Pancreas (tissue), 10 donors: Measurements from ENCODE around the gene OSBPL3. TPM values are rescaled to one million over a fixed set of nuclear protein-coding genes. Genes with fewer than 3 reads are reported as not detected.

Source experiments
- ATAC-seq, 4 donors: fragments of 200-7000 bp; cut with Tn5 transposase; one replicate each; pipeline versions ENCODE4 v1.8.0 to v1.9.1; 2020; ENCODE audit warnings: mild to moderate bottlenecking in 4 of 4, moderate library complexity in 4 of 4
- DNase-seq, 6 donors: peaks; one replicate each; pipeline ENCODE4 v3.0.0-alpha.2; 2020
- FAIRE-seq: peaks from 2 replicates; lab custom pipeline; 2012; peaks lifted over from hg19 to GRCh38; lab: Jason Lieb, UNC
- H3K27ac ChIP-seq, 4 donors: fragments of 200-600 bp; sonication (generic); 1 replicate in 3 of 4; 2 replicates in 1 of 4; pipeline versions ENCODE4 v1.5.0 to v1.8.0; 2020
- H3K27me3 ChIP-seq, 4 donors: fragments of 200-600 bp; one replicate each; pipeline ENCODE4 v1.8.0; 2021
- H3K36me3 ChIP-seq, 3 donors: fragments of 200-600 bp; sonication (generic) in 1 of 3; one replicate each; pipeline versions ENCODE4 v1.5.0 to v1.8.0; 2020 to 2021
- H3K4me1 ChIP-seq, 3 donors: fragments of 200-600 bp; one replicate each; pipeline ENCODE4 v1.8.0; 2021
- H3K4me3 ChIP-seq, 4 donors: fragments of 200-600 bp; sonication (generic) in 2 of 4; one replicate each; pipeline versions ENCODE4 v1.5.0 to v1.8.0; 2020 to 2021
- H3K9me3 ChIP-seq, 4 donors: fragments of 200-600 bp; one replicate each; pipeline ENCODE4 v1.8.0; 2021
- CTCF ChIP-seq, 4 donors: fragments of 200-600 bp; sonication (generic) in 3 of 4; IDR thresholded peaks; one replicate each; pipeline versions ENCODE4 v1.5.0 to v1.8.0; 2021; ENCODE audit warnings: antibody characterized with exemption in 4 of 4
- WGBS, 2 donors: extraction: QIAGEN DNeasy Blood & Tissue Kit; methylation state at CpG; one replicate each; pipeline ENCODE4 v1.1.7; 2013; 5-methylcytosine and 5-hydroxymethylcytosine counted together
- intact Hi-C, 3 donors: fragments of 100-400 bp; cut with DNase I; formaldehyde crosslinking; loops; one replicate each; pipeline versions ENCODE4 v1.11.1 to v1.14.2; 2022
- polyA plus RNA-seq, 2 donors: library from polyadenylated mRNA; stranded (reverse); fragments of 200-250 nt; gene quantifications; one replicate each; pipeline ENCODE4 v1.2.3, GENCODE V29; 2013
- total RNA-seq, 6 donors: library from RNA; stranded (reverse); fragmentation: NEBNext Ultra II Directional in 4 of 6; extraction: Animal tissue kit (Norgen Biotek cat#: 25700) in 4 of 6; gene quantifications; one replicate each; pipeline versions ENCODE4 v1.2.1 to v1.2.4, GENCODE V29; 2021 to 2023
- donor health status: healthy with polysubstance abuse.
- donor health status: DM: no; HTN: no; CAD: no; lungs with moderate emphysema.
- donor health status: DM: no; HTN: no; CAD: no.
- donor health status: control.
- donor health status: control.
- donor health status: Bipolar disorder and iron deficiency.
- donor health status: DM: yes; HTN: yes; CAD: no.
- donor health status: DM: no; HTN: no; CAD: no.
- donor health status: DM: no; HTN: no; CAD: no.
- donor health status: DM: yes; HTN: yes; CAD: no.

OSBPL3 gene
- total and polyA plus RNA-seq, 8 donors, result 1.5 to 9.5 (median 3.9) TPM

GRCh38 chr7:24980534-24981170 lies 674 bp upstream of the OSBPL3 start:
- 11 to 13% methylated on average over 26 of the region's 26 CpGs for WGBS, 2 donors
- ATAC-seq (peak in 3 of 4 donors; percentile 6 to 19 (median 14)), FAIRE-seq (no peak), DNase-seq (peak in 4 of 6 donors; percentile 6 to 56 (median 26))
- Histone ChIP-seq H3K27ac (peak overlapping the region; percentile 70 to 91 (median 82)), H3K4me1 (peaks cover 0 to 4% (median 0%) of the 10 kb centered on the region in 3 donors), H3K27me3 (no peaks in the 10 kb centered on the region), H3K36me3 (no peaks in the 10 kb centered on the region), H3K4me3 (peak overlapping the region; percentile 39 to 92 (median 78)), H3K9me3 (no peaks in the 10 kb centered on the region)
- TF ChIP-seq CTCF (IDR thresholded peaks at IDR 0.05), result no peak
- intact Hi-C loops, result no loop called here

GRCh38 chr7:24979470-24979862 lies 512 bp downstream of the OSBPL3 start:
- intact Hi-C loops, result no loop called here
- H3K4me1 ChIP-seq, result peaks cover 0 to 4% (median 0%) of the 10 kb centered on the region in 3 donors
- DNase-seq (peak; percentile 45 to 85 (median 68)), FAIRE-seq (no peak), ATAC-seq (peak; percentile 63 to 78 (median 70))
- no peaks in the 10 kb centered on the region for H3K36me3 ChIP-seq
- 0% methylated on average over 26 to 42 of the region's 42 CpGs for WGBS, 2 donors
- TF ChIP-seq CTCF (IDR thresholded peaks at IDR 0.05), result peak; percentile 12 to 26 (median 22)
- H3K9me3 ChIP-seq, result no peaks in the 10 kb centered on the region
- H3K27ac ChIP-seq, result peak overlapping the region; percentile 70 to 91 (median 78)
- peak overlapping the region; percentile 39 to 92 (median 78) for H3K4me3 ChIP-seq
- H3K27me3 ChIP-seq, result no peaks in the 10 kb centered on the region

- Histone ChIP-seq H3K9me3 (no peaks in the 10 kb centered on the region), H3K36me3 (no peaks in the 10 kb centered on the region), H3K4me1 (peaks cover 0 to 4% (median 0%) of the 10 kb centered on the region in 3 donors), H3K27me3 (no peaks in the 10 kb centered on the region), H3K27ac (peak overlapping the region; percentile 70 to 91 (median 78)), H3K4me3 (peak overlapping the region; percentile 39 to 92 (median 78))
- WGBS, 2 donors, result 31 to 35% methylated on average over 29 of the region's 29 CpGs
- ATAC-seq (no peak), FAIRE-seq (no peak), DNase-seq (peak in 2 of 6 donors; percentile 50 to 61)
- no peak for TF ChIP-seq CTCF (IDR thresholded peaks at IDR 0.05)
- intact Hi-C loops, result no loop called here
Observed at GRCh38 chr7:24978843-24979469, 1.0 kb downstream of the OSBPL3 start.

GRCh38 chr7:24975644-24976260 lies 4.2 kb downstream of the OSBPL3 start:
- ATAC-seq (no peak), DNase-seq (no peak), FAIRE-seq (no peak)
- no peak overlapping the region for H3K27ac ChIP-seq
- no peak overlapping the region for H3K4me3 ChIP-seq
- H3K4me1 ChIP-seq, result no peaks in the 10 kb centered on the region
- no peaks in the 10 kb centered on the region for H3K9me3 ChIP-seq
- H3K36me3 ChIP-seq, result no peaks in the 10 kb centered on the region
- WGBS, 2 donors, result 85 to 92% methylated on average over 4 of the region's 4 CpGs
- TF ChIP-seq CTCF (IDR thresholded peaks at IDR 0.05), result no peak
- H3K27me3 ChIP-seq, result no peaks in the 10 kb centered on the region
- intact Hi-C loops, result no loop called here
